GM18526 (cell line): ENCODE results near the gene SH3TC1.

Experiments used
- POLR2A ChIP-seq: IDR thresholded peaks from 3 replicates; pipeline ENCODE4 v1.6.1; 2011; ENCODE audit not compliant: insufficient read length; ENCODE audit errors: extremely low read depth

The SH3TC1 gene

GRCh38 chr4:8279321-8280157 is 80.4 kb downstream of the SH3TC1 start:
- TF ChIP-seq POLR2A = no peak

GRCh38 chr4:8280158-8280875 is 81.2 kb downstream of the SH3TC1 start:
- TF ChIP-seq POLR2A = no peak

- TF ChIP-seq POLR2A = no peak
Measured at GRCh38 chr4:8280876-8281440, 81.9 kb downstream of the SH3TC1 start.

- TF ChIP-seq POLR2A = no peak
Measured at GRCh38 chr4:8281519-8282133, 82.5 kb downstream of the SH3TC1 start.

- no peak for TF ChIP-seq POLR2A
Measured at GRCh38 chr4:8282134-8282641, 83.1 kb downstream of the SH3TC1 start.

GRCh38 chr4:8282742-8283141 is 83.7 kb downstream of the SH3TC1 start:
- no peak for TF ChIP-seq POLR2A

- TF ChIP-seq POLR2A = no peak
Measured at GRCh38 chr4:8283161-8283560, 84.1 kb downstream of the SH3TC1 start.

- no peak for TF ChIP-seq POLR2A
Measured at GRCh38 chr4:8283631-8284121, 84.6 kb downstream of the SH3TC1 start.

GRCh38 chr4:8284391-8284790 is 85.3 kb downstream of the SH3TC1 start:
- no peak for TF ChIP-seq POLR2A

- no peak for TF ChIP-seq POLR2A
Measured at GRCh38 chr4:8285143-8285975, 86.3 kb downstream of the SH3TC1 start.

GRCh38 chr4:8285976-8286718 is 87.1 kb downstream of the SH3TC1 start:
- no peak for TF ChIP-seq POLR2A

GRCh38 chr4:8286719-8287342 is 87.7 kb downstream of the SH3TC1 start:
- TF ChIP-seq POLR2A = no peak

GRCh38 chr4:8287343-8288280 is 88.5 kb downstream of the SH3TC1 start:
- TF ChIP-seq POLR2A = no peak
